BJ (cell line): ENCODE measurements around the gene CYP2S1. TPM values are rescaled to one million over a fixed set of nuclear protein-coding genes. Genes with fewer than 3 reads are reported as not detected.
A peak's percentile ranks its signal among the peaks of the same experiment; 100 is the strongest.

Experiments used
- CTCF ChIA-PET: fragments of 350-600 bp; formaldehyde crosslinking; extraction: SDS; loops from one replicate; lab custom pipeline; 2021; ENCODE audit warnings: antibody characterized with exemption, inconsistent platforms; lab: Yijun Ruan, JAX
- POLR2A ChIA-PET: fragments of 300-600 bp; sonication (Branson Sonifier 250); formaldehyde crosslinking; extraction: SDS; loops from one replicate; lab custom pipeline; 2021; ENCODE audit warnings: antibody characterized with exemption; lab: Charles Lee
- DNase-seq: peaks from one replicate; pipeline ENCODE4 v3.0.0-alpha.2; 2011; ENCODE audit warnings: low read depth
- H3K27me3 ChIP-seq: 2 replicates; pipeline ENCODE4 v1.6.0; 2011; ENCODE audit warnings: low read length; ENCODE audit not compliant: control insufficient read depth, insufficient read depth
- H3K36me3 ChIP-seq: 2 replicates; pipeline ENCODE4 v1.5.1; 2011; ENCODE audit warnings: low read length; ENCODE audit not compliant: control insufficient read depth, insufficient read depth
- H3K4me3 ChIP-seq: 2 replicates; pipeline ENCODE4 v1.5.1; 2011; ENCODE audit warnings: low read depth, mild to moderate bottlenecking, control low read depth, low read length
- polyA plus RNA-seq: library from polyadenylated mRNA; depleted of rRNA; stranded (reverse); fragments of >200 nt; gene quantifications from 2 replicates; pipeline ENCODE4 v1.2.3, GENCODE V29; 2011
- TF ChIP-seq, protein P1 (sequence below): IDR thresholded peaks from 2 replicates; pipeline ENCODE4 v1.5.1; 2011; ENCODE audit warnings: low read depth, mild to moderate bottlenecking, control low read depth, inconsistent platforms, low read length, moderate library complexity; ENCODE audit not compliant: insufficient read depth

CYP2S1 gene
- polyA plus RNA-seq, 1 experiment: 0.27 TPM

DNA sequence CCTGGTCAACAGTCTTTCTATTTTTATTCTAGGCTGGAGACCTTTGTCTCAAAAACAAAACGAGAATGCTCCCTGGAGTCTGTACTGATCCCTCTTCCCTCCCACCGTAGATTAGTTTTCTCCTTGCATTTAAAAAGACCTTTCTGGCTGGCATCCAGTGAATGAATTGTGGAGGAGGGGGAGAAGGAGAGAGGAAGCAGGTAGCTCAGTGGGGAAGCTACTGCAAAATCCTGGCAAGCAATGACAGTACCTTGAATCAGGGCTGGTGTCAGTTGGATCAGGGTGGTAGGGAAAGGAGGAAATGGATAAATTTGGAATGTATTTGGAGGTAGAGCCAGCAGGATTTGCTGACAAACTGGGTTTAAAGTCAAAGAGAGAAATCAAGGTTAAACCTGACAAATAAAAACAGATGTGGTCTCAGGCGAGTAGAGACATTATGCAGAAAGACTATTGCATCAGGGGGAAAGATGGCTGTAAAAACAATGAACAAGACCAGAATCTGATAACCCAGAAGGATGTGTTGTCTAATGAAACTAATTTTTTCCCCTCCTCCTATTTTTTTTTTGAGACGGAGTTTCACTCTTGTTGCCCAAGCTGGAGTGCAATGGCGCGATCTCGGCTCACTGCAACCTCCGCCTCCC lies 3.5 kb upstream of the CYP2S1 start:
- peaks cover 9% of the 10 kb centered on the region for H3K27me3 ChIP-seq
- no peak for DNase-seq
- ChIA-PET POLR2A (no interaction called here), CTCF (interaction anchor here (0.8 kb wide), 1 partner anchor 526 kb away, joined by 3 read pairs; no protein-coding TSS in a partner anchor)
- TF ChIP-seq, protein P1, sequence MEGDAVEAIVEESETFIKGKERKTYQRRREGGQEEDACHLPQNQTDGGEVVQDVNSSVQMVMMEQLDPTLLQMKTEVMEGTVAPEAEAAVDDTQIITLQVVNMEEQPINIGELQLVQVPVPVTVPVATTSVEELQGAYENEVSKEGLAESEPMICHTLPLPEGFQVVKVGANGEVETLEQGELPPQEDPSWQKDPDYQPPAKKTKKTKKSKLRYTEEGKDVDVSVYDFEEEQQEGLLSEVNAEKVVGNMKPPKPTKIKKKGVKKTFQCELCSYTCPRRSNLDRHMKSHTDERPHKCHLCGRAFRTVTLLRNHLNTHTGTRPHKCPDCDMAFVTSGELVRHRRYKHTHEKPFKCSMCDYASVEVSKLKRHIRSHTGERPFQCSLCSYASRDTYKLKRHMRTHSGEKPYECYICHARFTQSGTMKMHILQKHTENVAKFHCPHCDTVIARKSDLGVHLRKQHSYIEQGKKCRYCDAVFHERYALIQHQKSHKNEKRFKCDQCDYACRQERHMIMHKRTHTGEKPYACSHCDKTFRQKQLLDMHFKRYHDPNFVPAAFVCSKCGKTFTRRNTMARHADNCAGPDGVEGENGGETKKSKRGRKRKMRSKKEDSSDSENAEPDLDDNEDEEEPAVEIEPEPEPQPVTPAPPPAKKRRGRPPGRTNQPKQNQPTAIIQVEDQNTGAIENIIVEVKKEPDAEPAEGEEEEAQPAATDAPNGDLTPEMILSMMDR: no peak
- no peak overlapping the region for H3K4me3 ChIP-seq
- no peaks in the 10 kb centered on the region for H3K36me3 ChIP-seq

DNA sequence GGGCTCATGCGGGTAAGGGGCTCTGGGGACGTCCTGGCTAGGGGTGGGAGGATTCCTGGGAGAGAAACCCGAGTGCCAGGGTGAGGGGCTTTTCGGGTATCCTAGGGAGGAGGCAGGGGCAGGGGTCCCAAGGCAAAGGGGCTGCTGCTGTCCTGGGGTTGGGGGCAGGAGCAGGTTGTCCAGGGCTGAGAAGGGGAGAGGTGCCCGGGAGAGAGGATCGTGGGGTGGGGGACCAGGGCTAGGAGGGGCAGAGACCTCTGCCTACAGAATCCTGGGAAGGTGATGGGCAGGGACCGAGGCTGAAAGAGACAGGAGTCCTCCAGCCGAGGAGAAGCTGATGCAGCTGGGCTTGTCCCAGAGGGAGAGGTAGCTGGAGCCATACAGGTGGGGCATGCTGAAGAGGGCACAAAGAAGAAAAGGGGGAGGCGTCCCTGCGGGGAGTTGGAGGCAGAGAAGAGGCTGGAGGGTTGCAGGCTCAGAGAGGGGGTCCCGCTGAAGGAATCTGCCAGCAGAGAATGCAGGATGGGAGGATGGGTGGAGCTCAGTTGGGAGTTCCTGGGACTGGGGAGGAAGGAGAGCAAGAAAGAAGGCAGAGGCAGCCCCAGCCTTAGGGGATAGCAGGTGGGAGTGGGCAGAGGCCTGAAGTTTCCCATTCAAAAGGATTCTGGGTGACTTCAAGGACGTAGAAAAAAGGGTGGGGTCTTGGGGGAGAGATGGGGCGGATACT lies 574 bp downstream of the CYP2S1 start:
- peaks cover 5% of the 10 kb centered on the region for H3K27me3 ChIP-seq
- POLR2A ChIA-PET: no interaction called here

DNA sequence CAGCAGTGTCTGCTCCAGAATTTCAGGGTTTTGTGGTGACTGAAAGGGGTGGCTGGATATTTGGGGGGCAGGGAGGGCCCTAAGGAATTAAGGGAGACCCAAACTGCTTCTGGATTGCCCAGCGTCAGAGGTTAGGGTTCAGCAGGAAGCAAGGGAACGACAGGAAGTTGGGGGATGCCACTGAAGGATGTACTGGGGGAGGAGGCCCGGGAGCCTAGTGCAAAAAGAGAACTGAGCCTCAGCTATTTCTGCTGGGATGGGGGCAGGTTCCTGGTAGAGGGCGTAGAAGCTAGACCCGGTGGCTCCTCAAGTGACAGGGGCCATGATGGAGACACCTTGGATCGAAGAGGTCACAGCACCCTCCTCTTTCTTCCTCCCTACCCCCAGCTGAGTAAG lies 1.1 kb downstream of the CYP2S1 start:
- ChIA-PET CTCF (interaction anchor here (0.9 to 2.7 kb wide), 2 partner anchors 10 to 115 kb away, joined by 3 to 13 read pairs; no protein-coding TSS in a partner anchor), POLR2A (no interaction called here)
- TF ChIP-seq, protein P1: no peak
- no peak overlapping the region for H3K4me3 ChIP-seq
- H3K27me3 ChIP-seq: peaks cover 5% of the 10 kb centered on the region
- no peak for DNase-seq
- H3K36me3 ChIP-seq: no peaks in the 10 kb centered on the region

More for the DNA sequence above, 574 bp downstream of the CYP2S1 start:
- peak overlapping the region; percentile 32; the same call in 1 of the 2 replicates for H3K4me3 ChIP-seq
- CTCF ChIA-PET: interaction anchor here (0.6 to 2.7 kb wide), 3 partner anchors 11 to 115 kb away, joined by 3 to 13 read pairs (median 3); no protein-coding TSS in a partner anchor
- no peaks in the 10 kb centered on the region for H3K36me3 ChIP-seq
- DNase-seq: no peak
- TF ChIP-seq, protein P1: no peak

DNA sequence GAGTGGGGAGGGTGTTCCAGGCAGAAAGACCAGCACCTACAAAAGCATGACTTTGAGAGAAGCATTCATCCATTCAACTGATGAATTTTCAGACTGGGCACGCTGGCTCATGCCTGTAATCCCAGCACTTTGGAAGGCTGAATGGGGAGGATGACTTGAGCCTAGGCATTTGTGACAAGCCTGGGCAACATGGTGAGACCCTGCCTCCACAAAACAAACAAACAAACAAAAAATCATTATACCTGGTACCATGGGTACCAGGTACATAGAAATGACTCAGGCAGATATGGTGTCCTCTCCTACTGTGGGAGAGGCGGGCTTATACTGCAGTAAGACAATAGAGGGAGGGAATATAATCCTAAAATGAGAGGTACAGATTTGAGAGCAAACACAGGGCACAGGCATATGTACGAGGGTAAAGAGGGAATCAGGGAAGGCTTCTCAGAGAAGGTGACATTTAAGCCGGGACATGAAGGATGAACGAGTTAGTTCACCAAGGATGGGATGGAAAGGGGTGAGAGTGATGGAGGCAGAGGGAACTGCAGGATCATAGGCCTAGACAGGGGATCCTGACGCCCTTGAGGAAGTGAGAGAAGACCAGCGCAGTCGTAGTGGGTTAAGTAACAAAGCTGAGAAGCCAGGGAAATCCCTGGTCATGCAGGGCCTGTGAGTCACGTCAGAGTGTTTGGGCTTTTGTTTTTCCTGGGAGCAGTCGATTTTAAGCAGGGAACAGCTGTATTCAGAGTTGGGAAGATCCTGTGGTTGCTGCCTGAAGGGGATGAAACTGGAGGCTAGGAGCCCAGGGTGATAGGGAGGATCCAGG lies 2.9 kb downstream of the CYP2S1 start:
- TF ChIP-seq, protein P1: no peak
- ChIA-PET POLR2A (no interaction called here), CTCF (no interaction called here)
- Histone ChIP-seq H3K4me3 (no peak overlapping the region), H3K36me3 (no peaks in the 10 kb centered on the region), H3K27me3 (peaks cover 5% of the 10 kb centered on the region)
- DNase-seq: no peak
